A673 (cell line): ENCODE measurements around the gene WIPF1. TPM values are rescaled to one million over a fixed set of nuclear protein-coding genes. Genes with fewer than 3 reads are reported as not detected.

ENCODE experiments used
- BruUV-seq: library from RNA; stranded (reverse); fragments of 400-500 nt; replicated peaks from 2 replicates; lab custom pipeline; 2021; lab: Mats Ljungman, UMichigan
- CTCF ChIA-PET: fragments of 300-600 bp; sonication (Branson Sonifier 250); formaldehyde crosslinking; loops from one replicate; lab custom pipeline; 2022; ENCODE audit warnings: antibody characterized with exemption; lab: Charles Lee
- POLR2A ChIA-PET: fragments of 300-600 bp; sonication (Branson Sonifier 250); formaldehyde crosslinking; loops from one replicate; lab custom pipeline; 2022; ENCODE audit warnings: antibody characterized with exemption; ENCODE audit not compliant: low non-redundant PET; lab: Charles Lee
- DNase-seq: peaks from one replicate; pipeline ENCODE4 v3.0.0-alpha.2; 2015; ENCODE audit warnings: low spot score
- H3K27ac ChIP-seq: fragments of 200-600 bp; sonication (generic); 2 replicates; pipeline ENCODE4 v1.5.1; 2016; ENCODE audit warnings: mixed run types, low read depth, mild to moderate bottlenecking, mixed read lengths, antibody characterized with exemption, low read length; ENCODE audit not compliant: poor library complexity, severe bottlenecking
- H3K27me3 ChIP-seq: fragments of 200-600 bp; sonication (generic); replicated peaks from 2 replicates; pipeline ENCODE4 v1.6.1; 2017; ENCODE audit warnings: mixed run types, low read depth, mild to moderate bottlenecking, mixed read lengths, antibody characterized with exemption, low read length; ENCODE audit not compliant: insufficient read depth, poor library complexity
- H3K36me3 ChIP-seq: fragments of 200-600 bp; sonication (generic); 2 replicates; pipeline ENCODE4 v1.6.1; 2016; ENCODE audit warnings: mixed run types, mild to moderate bottlenecking, mixed read lengths, antibody characterized with exemption, low read length; ENCODE audit not compliant: insufficient read depth, poor library complexity, severe bottlenecking
- H3K4me1 ChIP-seq: fragments of 200-600 bp; sonication (generic); 2 replicates; pipeline ENCODE4 v1.6.1; 2017; ENCODE audit warnings: mixed run types, mild to moderate bottlenecking, mixed read lengths, antibody characterized with exemption, low read length; ENCODE audit not compliant: insufficient read depth, poor library complexity, severe bottlenecking
- H3K4me3 ChIP-seq: fragments of 200-600 bp; sonication (generic); 2 replicates; pipeline ENCODE4 v1.5.1; 2016; ENCODE audit warnings: low read depth, mixed run types, mild to moderate bottlenecking, mixed read lengths, low read length; ENCODE audit not compliant: poor library complexity, severe bottlenecking
- H3K9me3 ChIP-seq: fragments of 200-600 bp; sonication (generic); 2 replicates; pipeline ENCODE4 v1.6.1; 2016; ENCODE audit warnings: mixed run types, low read depth, mild to moderate bottlenecking, mixed read lengths, antibody characterized with exemption, low read length; ENCODE audit not compliant: poor library complexity, severe bottlenecking
- CTCF ChIP-seq: fragments of 300-800, 200-600 bp; sonication (generic); conservative IDR thresholded peaks from 2 replicates; pipeline ENCODE4 v1.5.1; 2017; ENCODE audit warnings: low read depth, mild to moderate bottlenecking, antibody characterized with exemption, low read length, moderate library complexity, mixed read lengths
- EZH2 ChIP-seq: fragments of 200-600 bp; sonication (generic); IDR thresholded peaks from 2 replicates; pipeline ENCODE4 v1.6.1; 2017; ENCODE audit warnings: borderline replicate concordance, low read depth, mild to moderate bottlenecking, mixed read lengths, antibody characterized with exemption, low read length; ENCODE audit not compliant: poor library complexity, severe bottlenecking
- intact Hi-C: fragments of 100-400 bp; cut with micrococcal nuclease; formaldehyde crosslinking; loops from one replicate; pipeline ENCODE4 v1.10.0; 2022; ENCODE audit not compliant: unreplicated experiment
- total RNA-seq: library from RNA; stranded (reverse); gene quantifications from 2 replicates; pipeline ENCODE4 v1.2.3, GENCODE V29; 2021

WIPF1 gene
- total RNA-seq, 1 experiment from 2014 or later, result 1.1 TPM

DNA sequence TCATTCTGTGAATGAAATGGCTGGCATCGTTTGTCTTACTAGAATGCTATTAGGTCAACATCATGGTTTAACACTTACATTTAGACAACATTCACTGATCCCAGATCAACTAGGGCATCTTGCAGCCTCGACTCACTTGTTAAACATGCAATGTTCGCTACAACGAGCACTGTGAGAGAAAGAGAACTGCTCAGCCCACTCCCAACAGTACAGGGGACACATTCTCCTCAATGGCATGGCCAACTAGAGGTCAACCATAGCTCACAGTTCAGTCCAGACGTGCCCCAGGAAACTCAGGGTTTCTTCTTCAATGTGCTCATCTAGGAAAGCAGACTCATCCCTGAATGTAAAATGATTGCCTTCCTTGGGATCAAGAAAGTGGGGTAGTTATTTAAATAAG, 5.9 kb downstream of the WIPF1 start:
- no peaks in the 10 kb centered on the region for H3K36me3 ChIP-seq
- no peak overlapping the region for H3K4me3 ChIP-seq
- BruUV-seq, result no TSS peak
- H3K27ac ChIP-seq, result no peak overlapping the region
- intact Hi-C loops, result no loop called here
- ChIA-PET POLR2A (no interaction called here), CTCF (no interaction called here)
- DNase-seq, result no peak
- TF ChIP-seq EZH2, result no peak
- no peak for TF ChIP-seq CTCF
- peaks cover 24% of the 10 kb centered on the region for H3K4me1 ChIP-seq
- no peaks in the 10 kb centered on the region for H3K9me3 ChIP-seq
- no peaks in the 10 kb centered on the region for H3K27me3 ChIP-seq

GRCh38 chr2:174590928-174591648, 6.5 kb downstream of the WIPF1 start:
- H3K27me3 ChIP-seq, result no peaks in the 10 kb centered on the region
- H3K36me3 ChIP-seq, result no peaks in the 10 kb centered on the region
- ChIA-PET CTCF (no interaction called here), POLR2A (no interaction called here)
- H3K27ac ChIP-seq, result no peak overlapping the region
- peaks cover 24% of the 10 kb centered on the region for H3K4me1 ChIP-seq
- H3K9me3 ChIP-seq, result no peaks in the 10 kb centered on the region
- intact Hi-C loops, result no loop called here
- BruUV-seq, result no TSS peak
- TF ChIP-seq CTCF (no peak), EZH2 (no peak)
- H3K4me3 ChIP-seq, result no peak overlapping the region
- no peak for DNase-seq

DNA sequence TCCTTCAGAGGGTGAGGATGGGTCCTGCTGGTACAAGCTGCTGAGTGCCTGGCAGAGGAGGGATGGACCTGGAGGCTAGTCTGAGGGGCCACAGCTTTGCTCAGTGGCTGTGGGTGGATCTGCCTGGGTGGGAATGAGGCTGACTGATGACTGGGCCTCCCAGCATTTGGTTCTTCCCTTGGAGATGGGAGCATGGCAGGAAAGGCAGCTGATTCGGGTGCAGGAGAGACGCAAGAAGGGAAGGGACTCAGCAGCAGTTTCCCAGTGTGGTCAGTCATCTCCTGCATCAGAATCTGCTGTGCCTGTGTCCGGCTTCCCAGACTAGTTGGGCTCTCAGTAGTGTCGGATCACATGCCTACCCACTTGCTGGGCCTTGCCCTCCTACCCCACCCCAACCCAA, 7.3 kb downstream of the WIPF1 start:
- TF ChIP-seq EZH2 (no peak), CTCF (no peak)
- Histone ChIP-seq H3K36me3 (no peaks in the 10 kb centered on the region), H3K4me3 (no peak overlapping the region), H3K27ac (no peak overlapping the region), H3K27me3 (no peaks in the 10 kb centered on the region), H3K4me1 (peaks cover 24% of the 10 kb centered on the region), H3K9me3 (no peaks in the 10 kb centered on the region)
- CTCF ChIA-PET, result no interaction called here
- no peak for DNase-seq
- POLR2A ChIA-PET, result no interaction called here
- intact Hi-C loops, result no loop called here
- BruUV-seq, result no TSS peak
